Small intestine (tissue), 7 donors: ENCODE results near the gene NCOA5. TPM values are rescaled to one million over a fixed set of nuclear protein-coding genes. Genes with fewer than 3 reads are reported as not detected.
"Not testable (repeated sequence)": the region's sequence is repeated elsewhere in the genome, so short reads cannot be mapped to it uniquely, and the experiment has no call there.

Source experiments
- DNase-seq, 2 donors: peaks; one replicate each; pipeline versions ENCODE4 v3.0.0 to v3.0.0-alpha.2; 2013
- FAIRE-seq: peaks from 2 replicates; lab custom pipeline; 2012; peaks lifted over from hg19 to GRCh38; lab: Jason Lieb, UNC
- H3K27ac ChIP-seq, 3 donors: one replicate each; pipeline ENCODE4 v1.5.1; 2013; ENCODE audit warnings: low read length in 2 of 3, mild to moderate bottlenecking in 2 of 3, control low read depth in 1 of 3, inconsistent platforms in 1 of 3, low read depth in 1 of 3, moderate library complexity in 1 of 3
- H3K27me3 ChIP-seq, 3 donors: one replicate each; pipeline ENCODE4 v1.6.1; 2013; ENCODE audit warnings: low read length in 3 of 3, inconsistent platforms in 1 of 3; ENCODE audit not compliant: control insufficient read depth in 3 of 3, insufficient read depth in 3 of 3
- H3K36me3 ChIP-seq, 3 donors: one replicate each; pipeline ENCODE4 v1.6.1; 2013; ENCODE audit warnings: low read length in 3 of 3, inconsistent platforms in 1 of 3, low read depth in 1 of 3, mild to moderate bottlenecking in 1 of 3, moderate library complexity in 1 of 3; ENCODE audit not compliant: control insufficient read depth in 3 of 3, insufficient read depth in 2 of 3
- H3K4me1 ChIP-seq, 3 donors: one replicate each; pipeline ENCODE4 v1.6.1; 2013; ENCODE audit warnings: low read length in 2 of 3, inconsistent platforms in 1 of 3, low read depth in 1 of 3, mild to moderate bottlenecking in 1 of 3, moderate library complexity in 1 of 3; ENCODE audit not compliant: control insufficient read depth in 3 of 3, insufficient read depth in 2 of 3
- H3K4me3 ChIP-seq, 3 donors: one replicate each; pipeline ENCODE4 v1.5.1; 2013; ENCODE audit warnings: low read length in 3 of 3, control low read depth in 1 of 3, inconsistent platforms in 1 of 3, low read depth in 1 of 3, mild to moderate bottlenecking in 1 of 3, moderate library complexity in 1 of 3
- H3K9me3 ChIP-seq, 2 donors: one replicate each; pipeline ENCODE4 v1.6.1; 2013; ENCODE audit warnings: low read depth in 1 of 2, low read length in 1 of 2; ENCODE audit not compliant: control insufficient read depth in 2 of 2, insufficient read depth in 1 of 2
- WGBS, 3 donors: extraction: QIAGEN DNeasy Blood & Tissue Kit; methylation state at CpG; one replicate each; pipeline ENCODE4 v1.1.7; 2013; 5-methylcytosine and 5-hydroxymethylcytosine counted together
- polyA plus RNA-seq, 4 donors: library from polyadenylated mRNA; stranded (reverse) in 3 of 4; unstranded in 1 of 4; fragments of 200-250 nt in 3 of 4; fragments of 120-200 nt in 1 of 4; gene quantifications; one replicate each; pipeline versions ENCODE4 v1.2.1 to v1.2.3, GENCODE V29; 2013
- donor health status: healthy with polysubstance abuse.
- donor health status: control.
- donor health status: control.
- donor health status: Bipolar disorder and iron deficiency.
- donor health status: healthy.

Gene NCOA5
- polyA plus RNA-seq, 4 donors, result 13.2 to 36.8 (median 14.7) TPM

GRCh38 chr20:46108435-46108841 is 18.7 kb upstream of the NCOA5 start:
- H3K27ac ChIP-seq, result peak overlapping the region in 1 of 3 donors; percentile 29
- peaks cover 0 to 10% (median 0%) of the 10 kb centered on the region in 3 donors for H3K27me3 ChIP-seq
- no peak for FAIRE-seq
- DNase-seq, result no peak
- no peaks in the 10 kb centered on the region for H3K36me3 ChIP-seq
- H3K4me1 ChIP-seq, result no peaks in the 10 kb centered on the region
- H3K4me3 ChIP-seq, result no peak overlapping the region
- no peaks in the 10 kb centered on the region for H3K9me3 ChIP-seq
- 64 to 76% (median 64%) methylated on average over 5 of the region's 5 CpGs for WGBS, 3 donors

GRCh38 chr20:46107061-46107460 is 17.3 kb upstream of the NCOA5 start:
- Histone ChIP-seq H3K4me3 (no peak overlapping the region), H3K27me3 (peaks cover 0 to 13% (median 4%) of the 10 kb centered on the region in 3 donors), H3K27ac (no peak overlapping the region), H3K36me3 (no peaks in the 10 kb centered on the region), H3K4me1 (no peaks in the 10 kb centered on the region), H3K9me3 (no peaks in the 10 kb centered on the region)
- FAIRE-seq (no peak), DNase-seq (no peak)
- 62 to 69% (median 68%) methylated on average over 6 of the region's 6 CpGs for WGBS, 3 donors

GRCh38 chr20:46104262-46104661 is 14.5 kb upstream of the NCOA5 start:
- Histone ChIP-seq H3K4me1 (no peaks in the 10 kb centered on the region), H3K4me3 (no peak overlapping the region), H3K27me3 (peaks cover 0 to 23% (median 4%) of the 10 kb centered on the region in 3 donors), H3K36me3 (no peaks in the 10 kb centered on the region), H3K27ac (no peak overlapping the region), H3K9me3 (no peaks in the 10 kb centered on the region)
- no peak for DNase-seq
- WGBS, 3 donors, result 72 to 84% (median 75%) methylated on average over 3 of the region's 3 CpGs
- FAIRE-seq, result no peak

GRCh38 chr20:46102940-46103339 is 13.2 kb upstream of the NCOA5 start:
- H3K36me3 ChIP-seq, result no peaks in the 10 kb centered on the region
- H3K27ac ChIP-seq, result no peak overlapping the region
- no peaks in the 10 kb centered on the region for H3K9me3 ChIP-seq
- FAIRE-seq, result no peak
- no peak overlapping the region for H3K4me3 ChIP-seq
- H3K27me3 ChIP-seq, result peaks cover 0 to 27% (median 7%) of the 10 kb centered on the region in 3 donors
- 89 to 93% (median 91%) methylated on average over 3 of the region's 3 CpGs for WGBS, 3 donors
- no peaks in the 10 kb centered on the region for H3K4me1 ChIP-seq
- no peak for DNase-seq

GRCh38 chr20:46101957-46102356 is 12.2 kb upstream of the NCOA5 start:
- H3K27me3 ChIP-seq, result peaks cover 0 to 31% (median 7%) of the 10 kb centered on the region in 3 donors
- FAIRE-seq, result no peak
- H3K4me3 ChIP-seq, result no peak overlapping the region
- H3K4me1 ChIP-seq, result no peaks in the 10 kb centered on the region
- H3K27ac ChIP-seq, result no peak overlapping the region
- no peaks in the 10 kb centered on the region for H3K9me3 ChIP-seq
- no peaks in the 10 kb centered on the region for H3K36me3 ChIP-seq
- WGBS, 3 donors, result 73 to 81% (median 77%) methylated on average over 3 of the region's 3 CpGs
- DNase-seq, result no peak

GRCh38 chr20:46100988-46101387 is 11.2 kb upstream of the NCOA5 start:
- peaks cover 0 to 31% (median 7%) of the 10 kb centered on the region in 3 donors for H3K27me3 ChIP-seq
- FAIRE-seq, result no peak

GRCh38 chr20:46100444-46100843 is 10.7 kb upstream of the NCOA5 start:
- not testable (repeated sequence) for FAIRE-seq, H3K4me3 ChIP-seq
- WGBS, 3 donors, result 75 to 83% (median 80%) methylated on average over 7 of the region's 7 CpGs

More at GRCh38 chr20:46100988-46101387, 11.2 kb upstream of the NCOA5 start:
- Histone ChIP-seq H3K27ac (no peak overlapping the region), H3K4me1 (no peaks in the 10 kb centered on the region), H3K9me3 (no peaks in the 10 kb centered on the region), H3K36me3 (no peaks in the 10 kb centered on the region), H3K4me3 (no peak overlapping the region)
- 79 to 81% (median 81%) methylated on average over 5 of the region's 5 CpGs for WGBS, 3 donors
- no peak for DNase-seq

GRCh38 chr20:46099491-46100287 is 9.9 kb upstream of the NCOA5 start:
- Histone ChIP-seq H3K27me3 (peaks cover 0 to 31% (median 7%) of the 10 kb centered on the region in 3 donors), H3K4me3 (no peak overlapping the region), H3K36me3 (no peaks in the 10 kb centered on the region), H3K4me1 (no peaks in the 10 kb centered on the region), H3K9me3 (no peaks in the 10 kb centered on the region), H3K27ac (no peak overlapping the region)
- DNase-seq (no peak), FAIRE-seq (no peak)
- 33 to 51% (median 42%) methylated on average over 44 to 48 of the region's 48 CpGs for WGBS, 3 donors

More at GRCh38 chr20:46100444-46100843, 10.7 kb upstream of the NCOA5 start:
- not testable (repeated sequence) for H3K9me3 ChIP-seq, H3K27ac ChIP-seq, H3K4me1 ChIP-seq, H3K36me3 ChIP-seq, DNase-seq
- H3K27me3 ChIP-seq, result peaks cover 0 to 31% (median 7%) of the 10 kb centered on the region in 3 donors
